H4 (cell line): ENCODE data around the gene MYOF. TPM values are rescaled to one million over a fixed set of nuclear protein-coding genes. Genes with fewer than 3 reads are reported as not detected.
"Not testable (repeated sequence)": the region's sequence is repeated elsewhere in the genome, so short reads cannot be mapped to it uniquely, and the experiment has no call there.

Source experiments
- DNase-seq: peaks from one replicate; pipeline ENCODE4 v3.0.0-alpha.2; 2015; ENCODE audit warnings: low spot score
- total RNA-seq: library from RNA; depleted of rRNA; stranded (reverse); fragments of >200 nt; shearing (Covaris generic); gene quantifications from 2 replicates; pipeline ENCODE4 v1.2.3, GENCODE V29; 2014

MYOF gene
- total RNA-seq, 1 experiment from 2014 or later: 30.2 TPM

- no peak for DNase-seq
These were observed 60.0 kb downstream of the MYOF start for GRCh38 chr10:93422118-93422517.

GRCh38 chr10:93420944-93421825, 60.9 kb downstream of the MYOF start:
- no peak for DNase-seq

GRCh38 chr10:93420091-93420490, 62.0 kb downstream of the MYOF start:
- DNase-seq: no peak

- DNase-seq: not testable (repeated sequence)
These were observed 63.1 kb downstream of the MYOF start for GRCh38 chr10:93419016-93419415.

- no peak for DNase-seq
These were observed 64.2 kb downstream of the MYOF start for GRCh38 chr10:93417921-93418320.

- DNase-seq: no peak
These were observed 64.9 kb downstream of the MYOF start for GRCh38 chr10:93417266-93417665.

- DNase-seq: no peak
These were observed 65.3 kb downstream of the MYOF start for GRCh38 chr10:93416824-93417223.

- DNase-seq: no peak
These were observed 66.4 kb downstream of the MYOF start for GRCh38 chr10:93415693-93416092.

- DNase-seq: no peak
These were observed 68.9 kb downstream of the MYOF start for GRCh38 chr10:93413252-93413689.

GRCh38 chr10:93412801-93413200, 69.3 kb downstream of the MYOF start:
- no peak for DNase-seq

GRCh38 chr10:93410697-93411348, 71.3 kb downstream of the MYOF start:
- DNase-seq: no peak

GRCh38 chr10:93408783-93409182, 73.4 kb downstream of the MYOF start:
- no peak for DNase-seq

- DNase-seq: no peak
These were observed 75.6 kb downstream of the MYOF start for GRCh38 chr10:93406364-93407145.

GRCh38 chr10:93404048-93404354, 78.1 kb downstream of the MYOF start:
- DNase-seq: no peak

GRCh38 chr10:93403152-93404047, 78.7 kb downstream of the MYOF start:
- no peak for DNase-seq

- DNase-seq: no peak
These were observed 79.9 kb downstream of the MYOF start for GRCh38 chr10:93402192-93402591.

- no peak for DNase-seq
These were observed 83.6 kb downstream of the MYOF start for GRCh38 chr10:93398528-93398927.

GRCh38 chr10:93397020-93397419, 85.1 kb downstream of the MYOF start:
- DNase-seq: no peak

GRCh38 chr10:93393211-93393610, 88.9 kb downstream of the MYOF start:
- no peak for DNase-seq

- no peak for DNase-seq
These were observed 90.0 kb downstream of the MYOF start for GRCh38 chr10:93392121-93392520.

- DNase-seq: no peak
These were observed 91.6 kb downstream of the MYOF start for GRCh38 chr10:93390306-93391090.
